ENCODE results near the gene C1QTNF12.

The C1QTNF12 gene

DNA sequence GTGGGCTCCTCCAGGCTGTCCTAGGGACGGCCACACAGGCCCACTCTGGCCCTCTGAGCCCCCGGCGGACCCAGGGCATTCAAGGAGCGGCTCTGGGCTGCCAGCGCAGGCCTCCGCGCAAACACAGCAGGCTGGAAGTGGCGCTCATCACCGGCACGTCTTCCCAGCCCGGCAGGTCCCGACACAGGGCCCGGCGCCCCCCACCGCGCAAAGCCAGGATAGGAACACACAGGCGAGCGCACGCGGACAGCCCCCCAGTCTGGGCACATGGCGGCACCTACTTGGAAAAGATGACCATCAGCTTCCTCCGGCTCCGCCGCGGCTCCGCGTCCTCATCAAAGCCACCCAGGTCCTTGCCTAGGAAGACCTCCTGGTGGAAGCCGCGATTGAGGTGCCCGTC is 18.3 kb downstream of the C1QTNF12 start:
- TF ChIP-seq, protein P1, sequence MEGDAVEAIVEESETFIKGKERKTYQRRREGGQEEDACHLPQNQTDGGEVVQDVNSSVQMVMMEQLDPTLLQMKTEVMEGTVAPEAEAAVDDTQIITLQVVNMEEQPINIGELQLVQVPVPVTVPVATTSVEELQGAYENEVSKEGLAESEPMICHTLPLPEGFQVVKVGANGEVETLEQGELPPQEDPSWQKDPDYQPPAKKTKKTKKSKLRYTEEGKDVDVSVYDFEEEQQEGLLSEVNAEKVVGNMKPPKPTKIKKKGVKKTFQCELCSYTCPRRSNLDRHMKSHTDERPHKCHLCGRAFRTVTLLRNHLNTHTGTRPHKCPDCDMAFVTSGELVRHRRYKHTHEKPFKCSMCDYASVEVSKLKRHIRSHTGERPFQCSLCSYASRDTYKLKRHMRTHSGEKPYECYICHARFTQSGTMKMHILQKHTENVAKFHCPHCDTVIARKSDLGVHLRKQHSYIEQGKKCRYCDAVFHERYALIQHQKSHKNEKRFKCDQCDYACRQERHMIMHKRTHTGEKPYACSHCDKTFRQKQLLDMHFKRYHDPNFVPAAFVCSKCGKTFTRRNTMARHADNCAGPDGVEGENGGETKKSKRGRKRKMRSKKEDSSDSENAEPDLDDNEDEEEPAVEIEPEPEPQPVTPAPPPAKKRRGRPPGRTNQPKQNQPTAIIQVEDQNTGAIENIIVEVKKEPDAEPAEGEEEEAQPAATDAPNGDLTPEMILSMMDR (IDR thresholded peaks at IDR 0.05), result no peak
- H3K36me3 ChIP-seq, result peaks cover 60% of the 10 kb centered on the region
- H3K9me3 ChIP-seq, result no peaks in the 10 kb centered on the region
- no peaks in the 10 kb centered on the region for H3K27me3 ChIP-seq
- H3K27ac ChIP-seq, result no peak overlapping the region
- H3K4me1 ChIP-seq (ENCODE audit: control insufficient read depth in 1 of 2, insufficient read depth in 1 of 2, low read depth in 1 of 2, low read length in 1 of 2), result peaks cover 22 to 27% of the 10 kb centered on the region in 2 experiments
- H3K4me3 ChIP-seq (ENCODE audit: low read depth in 1 of 2, low read length in 1 of 2), result no peak overlapping the region

GRCh38 chr1:1227386-1227785 is 19.1 kb downstream of the C1QTNF12 start:
- no peaks in the 10 kb centered on the region for H3K27me3 ChIP-seq
- TF ChIP-seq, protein P1 (IDR thresholded peaks at IDR 0.05), result no peak
- no peak overlapping the region for H3K27ac ChIP-seq
- H3K4me3 ChIP-seq (ENCODE audit: low read depth in 1 of 2, low read length in 1 of 2), result no peak overlapping the region
- peaks cover 16 to 20% of the 10 kb centered on the region in 2 experiments for H3K4me1 ChIP-seq (ENCODE audit: control insufficient read depth in 1 of 2, insufficient read depth in 1 of 2, low read depth in 1 of 2, low read length in 1 of 2)
- peaks cover 68% of the 10 kb centered on the region for H3K36me3 ChIP-seq
- H3K9me3 ChIP-seq, result no peaks in the 10 kb centered on the region

- Histone ChIP-seq H3K27me3 (no peaks in the 10 kb centered on the region), H3K9me3 (no peaks in the 10 kb centered on the region), H3K36me3 (peaks cover 74% of the 10 kb centered on the region), H3K4me1 (ENCODE audit: control insufficient read depth in 1 of 2, insufficient read depth in 1 of 2, low read depth in 1 of 2, low read length in 1 of 2) (peaks cover 16 to 19% of the 10 kb centered on the region in 2 experiments), H3K4me3 (ENCODE audit: low read depth in 1 of 2, low read length in 1 of 2) (no peak overlapping the region), H3K27ac (no peak overlapping the region)
- TF ChIP-seq, protein P1 (IDR thresholded peaks at IDR 0.05), result no peak
These were observed 19.8 kb downstream of the C1QTNF12 start for GRCh38 chr1:1226566-1227362.

DNA sequence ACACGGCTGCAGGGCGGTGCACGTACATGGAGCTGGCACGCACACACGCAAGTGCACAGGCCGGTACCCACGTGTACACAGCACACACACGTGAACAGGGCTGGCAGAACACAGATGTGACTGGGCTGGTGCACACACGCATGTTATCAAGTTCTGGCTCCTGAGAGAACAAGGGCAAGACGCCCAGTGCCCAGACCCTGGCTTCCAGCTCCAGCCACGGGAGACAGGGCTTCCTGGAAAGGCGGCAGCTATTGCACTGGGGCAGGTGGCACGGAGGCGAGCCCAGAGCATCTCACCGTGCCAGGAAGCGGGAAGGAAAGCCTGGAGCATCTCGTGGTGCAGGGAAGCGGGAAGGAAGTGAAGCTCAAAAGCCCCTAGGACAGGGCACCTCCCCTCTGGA is 20.6 kb downstream of the C1QTNF12 start:
- Histone ChIP-seq H3K27ac (no peak overlapping the region), H3K4me1 (ENCODE audit: control insufficient read depth in 1 of 2, insufficient read depth in 1 of 2, low read depth in 1 of 2, low read length in 1 of 2) (peaks cover 10 to 14% of the 10 kb centered on the region in 2 experiments)
- TF ChIP-seq, protein P1 (IDR thresholded peaks at IDR 0.05), result no peak

GRCh38 chr1:1225238-1225845 is 21.2 kb downstream of the C1QTNF12 start:
- TF ChIP-seq, protein P1 (IDR thresholded peaks at IDR 0.05), result no peak
- H3K27ac ChIP-seq, result no peak overlapping the region
- H3K27me3 ChIP-seq, result no peaks in the 10 kb centered on the region
- H3K9me3 ChIP-seq, result no peaks in the 10 kb centered on the region
- peaks cover 4 to 8% of the 10 kb centered on the region in 2 experiments for H3K4me1 ChIP-seq (ENCODE audit: control insufficient read depth in 1 of 2, insufficient read depth in 1 of 2, low read depth in 1 of 2, low read length in 1 of 2)
- peaks cover 88% of the 10 kb centered on the region for H3K36me3 ChIP-seq
- H3K4me3 ChIP-seq (ENCODE audit: low read depth in 1 of 2, low read length in 1 of 2), result no peak overlapping the region

More for the DNA sequence above, 20.6 kb downstream of the C1QTNF12 start:
- H3K36me3 ChIP-seq, result peaks cover 83% of the 10 kb centered on the region
- no peaks in the 10 kb centered on the region for H3K27me3 ChIP-seq
- no peaks in the 10 kb centered on the region for H3K9me3 ChIP-seq
- H3K4me3 ChIP-seq (ENCODE audit: low read depth in 1 of 2, low read length in 1 of 2), result no peak overlapping the region
